OCI-LY3 (cell line): Measurements from ENCODE around the gene CDKN2D.

Experiments used
- CTCF ChIP-seq: fragments of 200-600, 300-600 bp; sonication (generic); IDR thresholded peaks from 2 replicates; pipeline ENCODE4 v1.5.1; 2014; ENCODE audit warnings: antibody characterized with exemption, low read length, low read depth
- EZH2phosphoT487 ChIP-seq: fragments of 200-600 bp; shearing (Covaris generic); IDR thresholded peaks from 2 replicates; pipeline ENCODE4 v1.6.1; 2018; ENCODE audit warnings: antibody characterized with exemption, mixed run types, low read depth

- TF ChIP-seq CTCF (no peak), EZH2phosphoT487 (no peak)
These were observed 3.0 kb downstream of the CDKN2D start, which contains the start of gene KRI1 for GRCh38 chr19:10565567-10566407.
